ENCODE measurements around the gene BNIP5.

Gene BNIP5

DNA sequence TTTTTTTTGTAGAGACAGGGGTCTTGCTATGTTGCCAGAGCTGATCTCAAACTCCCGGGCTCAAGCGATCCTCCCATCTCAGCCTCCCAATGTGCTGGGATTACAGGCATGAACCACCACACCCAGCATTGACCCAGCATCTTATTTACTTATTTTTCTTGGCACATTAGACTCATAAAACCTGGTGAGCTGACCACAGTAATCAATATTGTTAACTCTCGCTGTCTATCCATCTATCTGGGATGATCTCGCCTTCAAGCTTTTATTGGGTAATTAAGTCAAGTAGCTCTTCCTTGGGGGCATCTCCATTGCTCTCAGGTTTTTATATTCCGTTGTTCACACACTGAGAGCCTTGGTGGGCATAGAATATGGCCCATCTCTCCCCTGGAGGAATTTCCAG, 49.8 kb downstream of the BNIP5 start (continued):
- TF ChIP-seq, protein P1, sequence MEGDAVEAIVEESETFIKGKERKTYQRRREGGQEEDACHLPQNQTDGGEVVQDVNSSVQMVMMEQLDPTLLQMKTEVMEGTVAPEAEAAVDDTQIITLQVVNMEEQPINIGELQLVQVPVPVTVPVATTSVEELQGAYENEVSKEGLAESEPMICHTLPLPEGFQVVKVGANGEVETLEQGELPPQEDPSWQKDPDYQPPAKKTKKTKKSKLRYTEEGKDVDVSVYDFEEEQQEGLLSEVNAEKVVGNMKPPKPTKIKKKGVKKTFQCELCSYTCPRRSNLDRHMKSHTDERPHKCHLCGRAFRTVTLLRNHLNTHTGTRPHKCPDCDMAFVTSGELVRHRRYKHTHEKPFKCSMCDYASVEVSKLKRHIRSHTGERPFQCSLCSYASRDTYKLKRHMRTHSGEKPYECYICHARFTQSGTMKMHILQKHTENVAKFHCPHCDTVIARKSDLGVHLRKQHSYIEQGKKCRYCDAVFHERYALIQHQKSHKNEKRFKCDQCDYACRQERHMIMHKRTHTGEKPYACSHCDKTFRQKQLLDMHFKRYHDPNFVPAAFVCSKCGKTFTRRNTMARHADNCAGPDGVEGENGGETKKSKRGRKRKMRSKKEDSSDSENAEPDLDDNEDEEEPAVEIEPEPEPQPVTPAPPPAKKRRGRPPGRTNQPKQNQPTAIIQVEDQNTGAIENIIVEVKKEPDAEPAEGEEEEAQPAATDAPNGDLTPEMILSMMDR (tag by site-specific recombination; IDR thresholded peaks at IDR 0.05): no peak
- no peak for TF ChIP-seq ZNF544 (tag by site-specific recombination; IDR thresholded peaks at IDR 0.05)
- no peak for TF ChIP-seq SCRT1 (tag by site-specific recombination; IDR thresholded peaks at IDR 0.05; ENCODE audit: borderline replicate concordance)
- no peak for TF ChIP-seq ZNF404 (tag by site-specific recombination; IDR thresholded peaks at IDR 0.05)
- TF ChIP-seq ZNF37A (tag by site-specific recombination; IDR thresholded peaks at IDR 0.05): no peak
- TF ChIP-seq ZNF571 (tag by site-specific recombination; IDR thresholded peaks at IDR 0.05): no peak
- TF ChIP-seq ZNF677 (tag by site-specific recombination; IDR thresholded peaks at IDR 0.05): no peak
- TF ChIP-seq REPIN1 (tag by site-specific recombination; IDR thresholded peaks at IDR 0.05; ENCODE audit: low read depth): no peak
- no peak for TF ChIP-seq BCL11A (tag by site-specific recombination; IDR thresholded peaks at IDR 0.05; ENCODE audit: low read depth)
- no peak for TF ChIP-seq ZNF138 (tag by site-specific recombination; IDR thresholded peaks at IDR 0.05; ENCODE audit: borderline replicate concordance)
- TF ChIP-seq, protein P2, sequence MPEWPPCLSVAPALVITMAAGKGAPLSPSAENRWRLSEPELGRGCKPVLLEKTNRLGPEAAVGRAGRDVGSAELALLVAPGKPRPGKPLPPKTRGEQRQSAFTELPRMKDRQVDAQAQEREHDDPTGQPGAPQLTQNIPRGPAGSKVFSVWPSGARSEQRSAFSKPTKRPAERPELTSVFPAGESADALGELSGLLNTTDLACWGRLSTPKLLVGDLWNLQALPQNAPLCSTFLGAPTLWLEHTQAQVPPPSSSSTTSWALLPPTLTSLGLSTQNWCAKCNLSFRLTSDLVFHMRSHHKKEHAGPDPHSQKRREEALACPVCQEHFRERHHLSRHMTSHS (tag by site-specific recombination; IDR thresholded peaks at IDR 0.05): no peak
- no peak for TF ChIP-seq ZFP41 (tag by site-specific recombination; IDR thresholded peaks at IDR 0.05; ENCODE audit: borderline replicate concordance)
- TF ChIP-seq ZBTB1 (tag by site-specific recombination; IDR thresholded peaks at IDR 0.05): no peak
- no peak for TF ChIP-seq ZNF555 (tag by site-specific recombination; conservative IDR thresholded peaks at IDR 0.05)
- no peak for TF ChIP-seq HOXC10 (CRISPR knock-in tag; IDR thresholded peaks at IDR 0.05)
- TF ChIP-seq ZNF16 (tag by site-specific recombination; IDR thresholded peaks at IDR 0.05; ENCODE audit: low read depth): no peak
- no peak for TF ChIP-seq ZNF473 (tag by site-specific recombination; IDR thresholded peaks at IDR 0.05)
- TF ChIP-seq ZNF292 (tag by site-specific recombination; IDR thresholded peaks at IDR 0.05; ENCODE audit: borderline replicate concordance, low read depth): no peak
- no peak for TF ChIP-seq ZNF658 (tag by site-specific recombination; IDR thresholded peaks at IDR 0.05)
- TF ChIP-seq ZNF580 (tag by site-specific recombination; IDR thresholded peaks at IDR 0.05): peak; percentile 73
- TF ChIP-seq ZNF426 (tag by site-specific recombination; IDR thresholded peaks at IDR 0.05): no peak
- no peak for TF ChIP-seq ZNF610 (tag by site-specific recombination; IDR thresholded peaks at IDR 0.05; ENCODE audit: borderline replicate concordance)
- TF ChIP-seq ZNF341 (tag by site-specific recombination; IDR thresholded peaks at IDR 0.05; ENCODE audit: low read depth): 0 out of 2 replicates have a peak, but pooled peaks have one; percentile 22
- TF ChIP-seq ZBTB44 (tag by site-specific recombination; IDR thresholded peaks at IDR 0.05): no peak
- no peak for TF ChIP-seq ZNF394 (tag by site-specific recombination; IDR thresholded peaks at IDR 0.05; ENCODE audit: borderline replicate concordance)
- TF ChIP-seq ZNF830 (tag by site-specific recombination; IDR thresholded peaks at IDR 0.05; ENCODE audit: low read depth): no peak
- no peak for TF ChIP-seq YY1 (tag by site-specific recombination; IDR thresholded peaks at IDR 0.05)
- no peak for TF ChIP-seq SP3 (tag by site-specific recombination; IDR thresholded peaks at IDR 0.05)
- TF ChIP-seq PBX3 (CRISPR knock-in tag; IDR thresholded peaks at IDR 0.05): no peak
- TF ChIP-seq MEIS1 (CRISPR knock-in tag; IDR thresholded peaks at IDR 0.05; ENCODE audit: borderline replicate concordance): no peak
- TF ChIP-seq ZBTB49 (tag by site-specific recombination; IDR thresholded peaks at IDR 0.05; ENCODE audit: low read depth): no peak
- TF ChIP-seq ZNF664 (tag by site-specific recombination; IDR thresholded peaks at IDR 0.05): no peak
- TF ChIP-seq KLF7 (tag by site-specific recombination; IDR thresholded peaks at IDR 0.05; ENCODE audit: borderline replicate concordance): peak; percentile 72; the same call in 1 of the 2 replicates
- no peak for TF ChIP-seq ZNF707 (tag by site-specific recombination; IDR thresholded peaks at IDR 0.05)
